GM21360 (cell line): Measurements from ENCODE around the gene TMA7.

Source experiments
- ATAC-seq: cut with Tn5 transposase; IDR thresholded peaks from one replicate; pipeline ENCODE4 v1.9.1; 2021; ENCODE audit warnings: mild to moderate bottlenecking, moderate library complexity; ENCODE audit not compliant: unreplicated experiment

The TMA7 gene

GRCh38 chr3:48422681-48423080, 17.4 kb upstream of the TMA7 start:
- no peak for ATAC-seq

GRCh38 chr3:48423241-48423882, 16.7 kb upstream of the TMA7 start:
- no peak for ATAC-seq

- no peak for ATAC-seq
These were observed 16.0 kb upstream of the TMA7 start for GRCh38 chr3:48423883-48424695.

GRCh38 chr3:48425281-48425812, 14.7 kb upstream of the TMA7 start:
- ATAC-seq: no peak

- no peak for ATAC-seq
These were observed 13.6 kb upstream of the TMA7 start for GRCh38 chr3:48426401-48426909.

GRCh38 chr3:48426944-48427629, 13.0 kb upstream of the TMA7 start:
- no peak for ATAC-seq

GRCh38 chr3:48427630-48427962, 12.5 kb upstream of the TMA7 start:
- ATAC-seq: no peak

GRCh38 chr3:48428088-48428571, 11.9 kb upstream of the TMA7 start:
- no peak for ATAC-seq

- no peak for ATAC-seq
These were observed 11.3 kb upstream of the TMA7 start for GRCh38 chr3:48428572-48429316.

GRCh38 chr3:48429317-48429959, 10.6 kb upstream of the TMA7 start:
- no peak for ATAC-seq

GRCh38 chr3:48429960-48430707, 9.9 kb upstream of the TMA7 start, which contains the start of gene PLXNB1:
Gene PLXNB1, minus strand, starts transcription at chr3:48430086. Its CDS starts 5,475 bp downstream, at chr3:48424611.
- ATAC-seq: no peak

- no peak for ATAC-seq
These were observed 9.4 kb upstream of the TMA7 start for GRCh38 chr3:48430708-48431101.

GRCh38 chr3:48431224-48432029, 8.6 kb upstream of the TMA7 start:
- ATAC-seq: no peak

- no peak for ATAC-seq
These were observed 7.4 kb upstream of the TMA7 start for GRCh38 chr3:48432411-48433371.

GRCh38 chr3:48433472-48434118, 6.5 kb upstream of the TMA7 start:
- ATAC-seq: no peak

GRCh38 chr3:48434591-48435222, 5.3 kb upstream of the TMA7 start:
- ATAC-seq: no peak
